Measurements from ENCODE around the gene MACROD2.

MACROD2 gene

DNA sequence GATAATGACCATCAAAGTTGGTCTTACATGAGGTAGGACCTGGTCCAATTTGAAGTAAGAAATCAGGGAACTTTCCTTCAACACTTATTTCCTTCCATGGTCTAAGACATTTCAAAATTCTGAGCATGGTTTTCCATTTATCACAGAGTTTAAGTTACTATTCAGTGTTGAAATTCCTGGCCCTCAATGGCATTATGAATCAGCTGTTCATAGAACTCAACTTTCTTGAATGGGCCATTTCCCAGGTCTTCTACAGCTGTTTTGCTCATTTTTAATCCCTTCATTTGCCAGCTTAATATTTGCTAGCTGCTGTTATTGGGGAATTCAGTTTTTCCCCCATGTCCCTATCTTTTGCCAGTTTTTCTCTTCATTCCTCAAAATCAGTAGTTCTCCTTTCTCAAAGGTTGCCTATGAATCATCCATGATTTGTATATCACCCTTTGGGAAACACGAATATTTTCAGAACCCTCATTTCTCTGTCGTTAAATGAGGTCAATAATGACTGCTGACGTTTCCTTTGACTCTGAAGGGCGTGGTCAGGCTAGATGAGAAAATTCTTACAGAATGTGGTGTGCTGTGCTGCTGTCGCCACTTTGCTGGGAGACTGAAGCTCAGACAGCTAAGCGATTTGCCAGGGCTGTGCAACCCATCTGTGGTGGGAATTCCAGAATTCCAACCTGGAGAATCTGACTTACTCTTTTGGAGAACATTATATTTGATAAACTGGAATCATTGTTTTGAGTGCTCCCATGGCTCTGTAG, 558.6 kb downstream of the MACROD2 start:
- no peak for DNase-seq

- DNase-seq: no peak
Measured at GRCh38 chr20:14555676-14556075, 560.4 kb downstream of the MACROD2 start.

DNA sequence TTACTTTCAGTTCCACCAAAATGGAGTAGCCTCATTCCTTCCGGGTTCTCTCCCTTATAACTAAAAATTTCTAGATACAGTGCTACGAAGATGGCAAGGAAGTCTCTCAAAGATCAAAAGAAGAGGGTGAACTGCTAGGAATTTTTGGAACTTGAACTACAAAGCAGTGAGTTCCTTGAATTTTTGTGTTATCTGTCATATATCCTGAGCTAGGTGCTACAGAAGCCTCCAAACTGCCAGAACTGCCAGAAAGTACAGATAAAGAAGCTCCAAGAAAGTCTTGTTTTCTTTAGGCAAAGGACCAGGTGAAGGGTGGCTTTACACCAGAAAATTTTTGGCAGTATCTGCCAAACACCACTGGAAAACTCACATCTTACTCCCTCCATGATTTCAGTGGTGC, 560.9 kb downstream of the MACROD2 start:
- no peak for DNase-seq

GRCh38 chr20:14559612-14560011, 564.3 kb downstream of the MACROD2 start:
- no peak for DNase-seq

DNA sequence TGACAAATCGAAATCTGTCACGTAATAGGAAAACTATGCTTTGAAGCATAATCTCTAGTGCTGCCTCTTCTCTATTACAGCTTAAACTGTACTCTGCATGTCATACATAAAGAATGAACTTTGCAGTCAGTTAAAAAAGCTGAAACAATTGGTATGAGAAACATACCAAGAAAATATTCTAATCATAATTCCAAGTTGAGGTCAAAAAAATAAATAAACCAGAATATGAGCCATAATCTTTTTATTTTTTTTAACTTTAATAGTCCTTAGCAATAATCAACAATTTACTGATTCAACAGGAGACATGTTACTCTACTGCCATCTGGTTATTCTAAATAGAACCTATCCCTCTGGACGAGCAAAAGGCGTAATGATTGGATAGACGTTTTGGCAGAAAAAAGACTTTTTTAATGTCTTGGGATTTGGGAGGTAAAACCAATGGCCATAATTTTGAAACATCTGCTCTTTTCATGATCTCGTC, 566.5 kb downstream of the MACROD2 start:
- DNase-seq: no peak

GRCh38 chr20:14562981-14563380, 567.7 kb downstream of the MACROD2 start:
- no peak for DNase-seq

GRCh38 chr20:14566505-14566904, 571.2 kb downstream of the MACROD2 start:
- no peak for DNase-seq

DNA sequence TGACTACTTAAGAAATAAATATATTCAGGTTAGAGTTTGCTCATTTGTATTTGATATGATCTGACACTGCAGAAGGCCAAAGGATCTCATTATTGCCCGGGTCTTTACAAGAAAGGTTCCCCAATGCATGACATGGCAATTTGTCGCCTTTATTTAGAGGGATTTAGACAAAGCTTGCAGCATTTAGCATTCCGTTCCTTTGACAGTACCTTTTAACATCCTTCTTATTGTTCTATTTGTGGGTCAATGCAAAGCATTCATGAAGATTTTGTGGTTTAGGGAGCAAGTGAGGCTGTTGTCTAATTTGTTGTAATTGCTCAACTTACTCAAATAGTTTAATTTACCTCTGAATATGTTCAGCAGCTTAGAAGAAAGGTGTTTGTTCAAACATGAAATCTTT, 572.9 kb downstream of the MACROD2 start:
- no peak for DNase-seq

GRCh38 chr20:14568701-14569100, 573.4 kb downstream of the MACROD2 start:
- no peak for DNase-seq

GRCh38 chr20:14569641-14570040, 574.3 kb downstream of the MACROD2 start:
- no peak for DNase-seq

- no peak for DNase-seq
Measured at GRCh38 chr20:14570811-14571210, 575.5 kb downstream of the MACROD2 start.

GRCh38 chr20:14573676-14574075, 578.4 kb downstream of the MACROD2 start:
- DNase-seq: no peak

GRCh38 chr20:14576196-14576877, 581.0 kb downstream of the MACROD2 start:
- DNase-seq: no peak

DNA sequence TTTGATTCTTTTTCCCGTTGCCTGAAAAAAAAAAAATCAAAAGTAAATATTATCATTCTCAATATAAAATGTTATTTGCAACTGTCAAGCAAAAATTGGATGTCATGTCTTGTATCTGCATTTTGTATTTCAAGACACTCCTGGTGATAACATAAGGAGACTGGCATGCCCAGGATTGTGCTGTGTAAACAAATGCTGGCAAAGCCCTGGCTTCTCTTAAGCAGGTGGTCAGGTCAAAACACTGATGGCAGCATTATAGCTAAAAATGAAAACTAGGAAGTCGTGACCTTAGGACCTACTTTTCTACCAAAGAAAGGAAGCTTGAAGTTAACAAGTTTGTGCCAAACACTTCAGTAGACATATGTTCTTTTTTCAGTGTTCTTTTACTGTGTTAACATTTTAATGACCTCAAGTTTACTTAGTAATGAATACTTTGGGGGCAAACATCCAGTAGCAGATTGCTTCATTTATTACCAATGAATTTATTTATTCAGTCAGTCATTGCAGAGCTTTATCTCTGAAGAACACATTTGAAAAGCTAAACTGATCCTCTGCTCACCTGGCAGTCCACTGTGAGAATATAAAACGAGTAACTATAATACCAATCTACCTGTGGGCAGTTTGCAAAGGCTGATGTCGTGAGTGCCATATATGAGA, 585.2 kb downstream of the MACROD2 start:
- DNase-seq: no peak

DNA sequence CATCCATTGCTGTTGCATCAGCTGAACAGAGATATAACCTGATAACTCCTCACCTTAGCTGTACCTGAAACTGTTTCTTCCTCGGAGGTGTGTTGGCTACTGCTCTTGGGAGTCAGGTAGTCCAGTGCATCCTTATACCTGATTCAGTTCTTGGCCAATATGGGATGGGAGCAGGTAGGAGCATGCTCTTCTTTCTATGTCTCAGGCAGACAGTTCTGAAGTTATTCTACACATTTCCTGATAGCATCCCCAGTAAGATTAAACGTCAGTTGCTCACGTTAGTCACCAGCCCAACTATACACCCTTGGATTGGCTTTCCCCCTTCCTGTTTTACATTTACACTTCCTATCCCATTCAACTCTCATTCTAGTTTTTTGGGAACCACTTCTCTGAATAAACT, 586.4 kb downstream of the MACROD2 start:
- no peak for DNase-seq

DNA sequence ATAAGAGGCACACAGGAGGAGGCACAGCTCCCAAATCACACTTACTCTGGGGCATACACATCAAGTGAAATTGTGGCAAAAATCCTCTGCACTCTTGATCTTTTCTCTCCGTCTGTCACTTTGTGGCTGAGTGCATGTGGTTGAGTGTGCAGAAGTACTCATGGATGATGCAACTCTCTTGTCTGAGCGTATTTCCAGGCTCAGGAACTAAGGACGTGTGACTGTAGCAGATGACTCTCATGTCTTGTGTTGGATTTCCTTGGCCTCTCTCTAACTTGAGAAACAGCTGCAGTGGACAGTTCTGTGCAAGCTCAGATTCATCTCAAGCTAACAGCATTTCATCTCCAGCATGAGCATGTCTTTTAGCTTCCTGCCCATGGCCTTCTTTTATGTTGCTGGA, 587.5 kb downstream of the MACROD2 start:
- no peak for DNase-seq

GRCh38 chr20:14583413-14583812, 588.1 kb downstream of the MACROD2 start:
- no peak for DNase-seq

- DNase-seq: no peak
Measured at GRCh38 chr20:14589383-14589782, 594.1 kb downstream of the MACROD2 start.

GRCh38 chr20:14595051-14595450, 599.7 kb downstream of the MACROD2 start:
- no peak for DNase-seq

- no peak for DNase-seq
Measured at GRCh38 chr20:14597206-14597715, 601.9 kb downstream of the MACROD2 start.

GRCh38 chr20:14599613-14600012, 604.3 kb downstream of the MACROD2 start:
- DNase-seq: no peak

- no peak for DNase-seq
Measured at GRCh38 chr20:14600527-14600926, 605.2 kb downstream of the MACROD2 start.

- DNase-seq: no peak
Measured at GRCh38 chr20:14604143-14604542, 608.8 kb downstream of the MACROD2 start.

All from right forelimb (tissue), 1 donor.